H9 (cell line): ENCODE data around the gene F10. TPM values are rescaled to one million over a fixed set of nuclear protein-coding genes. Genes with fewer than 3 reads are reported as not detected.

Source experiments
- DNase-seq: peaks from one replicate; pipeline ENCODE4 v3.0.0-alpha.2; 2017
- H2AFZ ChIP-seq: one replicate; pipeline ENCODE4 v1.6.1; 2013; ENCODE audit warnings: mild to moderate bottlenecking, low read length, control low read depth, moderate library complexity
- H2AK5ac ChIP-seq: 2 replicates; pipeline ENCODE4 v1.6.1; 2013; ENCODE audit warnings: low read length, control low read depth, mixed read lengths; ENCODE audit not compliant: insufficient read length
- H2BK120ac ChIP-seq: one replicate; pipeline ENCODE4 v1.6.1; 2013; ENCODE audit warnings: low read depth, mild to moderate bottlenecking, low read length, control low read depth, inconsistent platforms; ENCODE audit not compliant: poor library complexity, severe bottlenecking
- H2BK12ac ChIP-seq: 2 replicates; pipeline ENCODE4 v1.6.1; 2013; ENCODE audit warnings: low read length, control low read depth, mixed read lengths, low read depth; ENCODE audit not compliant: insufficient read length
- H2BK15ac ChIP-seq: 2 replicates; pipeline ENCODE4 v1.6.1; 2013; ENCODE audit warnings: low read depth, low read length, control low read depth
- H2BK20ac ChIP-seq: one replicate; pipeline ENCODE4 v1.6.1; 2013; ENCODE audit warnings: low read depth, mild to moderate bottlenecking, low read length, control low read depth, inconsistent platforms; ENCODE audit not compliant: poor library complexity, severe bottlenecking
- H2BK5ac ChIP-seq: 2 replicates; pipeline ENCODE4 v1.6.1; 2013; ENCODE audit warnings: low read length, control low read depth, mixed read lengths; ENCODE audit not compliant: insufficient read length
- H3K14ac ChIP-seq: 2 replicates; pipeline ENCODE4 v1.6.1; 2013; ENCODE audit warnings: low read length, control low read depth; ENCODE audit not compliant: insufficient read depth
- H3K18ac ChIP-seq: 2 replicates; pipeline ENCODE4 v1.6.1; 2013; ENCODE audit warnings: low read depth, mild to moderate bottlenecking, mixed read lengths, low read length, control low read depth; ENCODE audit not compliant: insufficient read length
- H3K23ac ChIP-seq: 2 replicates; pipeline ENCODE4 v1.6.1; 2013; ENCODE audit warnings: low read length, control low read depth, mixed read lengths, low read depth; ENCODE audit not compliant: insufficient read length
- H3K23me2 ChIP-seq: 2 replicates; pipeline ENCODE4 v1.6.1; 2013; ENCODE audit warnings: low read depth, mild to moderate bottlenecking, mixed read lengths, low read length, control low read depth; ENCODE audit not compliant: insufficient read length, poor library complexity, severe bottlenecking
- H3K27ac ChIP-seq: 2 replicates; pipeline ENCODE4 v1.5.1; 2013; ENCODE audit warnings: low read length, control low read depth, mixed read lengths, low read depth; ENCODE audit not compliant: insufficient read length
- H3K27me3 ChIP-seq: 2 replicates; pipeline ENCODE4 v1.6.1; 2013; ENCODE audit warnings: low read length, control low read depth, inconsistent platforms; ENCODE audit not compliant: insufficient read depth
- H3K4ac ChIP-seq: 2 replicates; pipeline ENCODE4 v1.6.1; 2013; ENCODE audit warnings: low read depth, mild to moderate bottlenecking, control low read depth, inconsistent platforms, low read length, moderate library complexity
- H3K4me1 ChIP-seq: 2 replicates; pipeline ENCODE4 v1.6.1; 2013; ENCODE audit warnings: low read length, control low read depth, inconsistent platforms; ENCODE audit not compliant: insufficient read depth
- H3K4me2 ChIP-seq: 2 replicates; pipeline ENCODE4 v1.6.1; 2013; ENCODE audit warnings: low read length, control low read depth, mixed read lengths; ENCODE audit not compliant: insufficient read length, insufficient read depth
- H3K56ac ChIP-seq: 2 replicates; pipeline ENCODE4 v1.6.1; 2013; ENCODE audit warnings: low read depth, mild to moderate bottlenecking, mixed read lengths, low read length, control low read depth; ENCODE audit not compliant: insufficient read length
- H3K79me1 ChIP-seq: 2 replicates; pipeline ENCODE4 v1.6.1; 2013; ENCODE audit warnings: low read depth, mild to moderate bottlenecking, moderate library complexity, low read length, control low read depth, inconsistent platforms; ENCODE audit not compliant: insufficient read depth, poor library complexity, severe bottlenecking
- H3K79me2 ChIP-seq: 2 replicates; pipeline ENCODE4 v1.6.1; 2013; ENCODE audit warnings: low read length, control low read depth, inconsistent platforms; ENCODE audit not compliant: insufficient read depth
- H3K9ac ChIP-seq: 2 replicates; pipeline ENCODE4 v1.6.1; 2013; ENCODE audit warnings: low read length, control low read depth, mixed read lengths; ENCODE audit not compliant: insufficient read length; ENCODE audit errors: extremely low read depth
- H3K9me3 ChIP-seq: one replicate; pipeline ENCODE4 v1.6.1; 2013; ENCODE audit warnings: low read depth, low read length, inconsistent platforms; ENCODE audit not compliant: control insufficient read depth
- H3T11ph ChIP-seq: one replicate; pipeline ENCODE4 v1.6.1; 2013; ENCODE audit warnings: mild to moderate bottlenecking, low read length, control low read depth, inconsistent platforms
- H4K20me1 ChIP-seq: one replicate; pipeline ENCODE4 v1.6.1; 2013; ENCODE audit not compliant: control insufficient read depth, insufficient read length, insufficient read depth
- H4K5ac ChIP-seq: 2 replicates; pipeline ENCODE4 v1.6.1; 2013; ENCODE audit warnings: low read depth, mild to moderate bottlenecking, mixed read lengths, low read length, control low read depth; ENCODE audit not compliant: insufficient read length
- H4K8ac ChIP-seq: replicated peaks from 2 replicates; pipeline ENCODE4 v1.6.1; 2013; ENCODE audit warnings: low read length, control low read depth, mixed read lengths, low read depth; ENCODE audit not compliant: insufficient read length
- H4K91ac ChIP-seq: 2 replicates; pipeline ENCODE4 v1.6.1; 2013; ENCODE audit warnings: low read depth, mild to moderate bottlenecking, moderate library complexity, mixed read lengths, low read length, control low read depth; ENCODE audit not compliant: insufficient read length
- H3K27ac Mint-ChIP-seq, 3 experiments: 2 replicates in 2 of 3; 3 replicates in 1 of 3; pipeline ENCODE4 v1.8.0; 2020 to 2021; ENCODE audit warnings: mixed read lengths in 3 of 3, mild to moderate bottlenecking in 1 of 3, moderate library complexity in 1 of 3
- H3K27me3 Mint-ChIP-seq: 2 replicates; pipeline ENCODE4 v1.8.0; 2021; ENCODE audit warnings: low read depth, mild to moderate bottlenecking, moderate library complexity, mixed read lengths
- H3K36me3 Mint-ChIP-seq, 3 experiments: 2 replicates in 2 of 3; 3 replicates in 1 of 3; pipeline ENCODE4 v1.8.0; 2020 to 2021; ENCODE audit warnings: low read depth in 3 of 3, mixed read lengths in 3 of 3; ENCODE audit not compliant: insufficient read depth in 1 of 3
- H3K4me1 Mint-ChIP-seq, 2 experiments: 2 replicates each; pipeline ENCODE4 v1.8.0; 2020; ENCODE audit warnings: mixed read lengths in 2 of 2
- H3K4me3 Mint-ChIP-seq, 2 experiments: 2 replicates in 1 of 2; 3 replicates in 1 of 2; pipeline ENCODE4 v1.8.0; 2020 to 2021; ENCODE audit warnings: mild to moderate bottlenecking in 2 of 2, mixed read lengths in 2 of 2, moderate library complexity in 1 of 2
- H3K9me3 Mint-ChIP-seq, 2 experiments: 2 replicates in 1 of 2; 3 replicates in 1 of 2; pipeline ENCODE4 v1.8.0; 2020; ENCODE audit warnings: mild to moderate bottlenecking in 2 of 2, mixed read lengths in 2 of 2, moderate library complexity in 1 of 2
- CTCF ChIP-seq: fragments of 200-600 bp; sonication (generic); conservative IDR thresholded peaks from 3 replicates; pipeline ENCODE4 v1.8.0; 2021; ENCODE audit warnings: antibody characterized with exemption, mild to moderate bottlenecking
- WGBS: extraction: QIAGEN DNeasy Blood & Tissue Kit; methylation state at CpG from one replicate; pipeline ENCODE4 v1.1.7; 2013; ENCODE audit warnings: missing lambda C conversion rate, low lambda C conversion rate, mixed read lengths; ENCODE audit not compliant: insufficient read length; ENCODE audit errors: extremely low coverage; 5-methylcytosine and 5-hydroxymethylcytosine counted together
- total RNA-seq: library from RNA; stranded (reverse); gene quantifications from 2 replicates; pipeline ENCODE4 v1.2.1, GENCODE V29; 2021

F10 gene
- total RNA-seq, 1 experiment from 2014 or later = 1.7 TPM

GRCh38 chr13:113089693-113090414, 32.7 kb upstream of the F10 start:
- no peaks in the 10 kb centered on the region for H3K27me3 ChIP-seq
- Mint-ChIP-seq H3K27ac (peak overlapping the region in 2 of 3 experiments; percentile 70 to 87; a peak in 3 of 7 replicates), H3K27me3 (peaks cover 1% of the 10 kb centered on the region; the same call in 1 of the 2 replicates), H3K4me1 (peaks cover 14 to 20% of the 10 kb centered on the region in 2 experiments), H3K36me3 (peaks cover 0 to 9% (median 6%) of the 10 kb centered on the region in 3 experiments; a peak in 4 of 7 replicates), H3K9me3 (no peaks in the 10 kb centered on the region), H3K4me3 (no peak overlapping the region)
- TF ChIP-seq CTCF = no peak
- H3K79me2 ChIP-seq = no peaks in the 10 kb centered on the region
- no peak overlapping the region for H3K23ac ChIP-seq
- H3K79me1 ChIP-seq = no peaks in the 10 kb centered on the region
- H3K4me1 ChIP-seq = no peaks in the 10 kb centered on the region; the same call in 1 of the 2 replicates
- no peak overlapping the region for H2AK5ac ChIP-seq
- no peak overlapping the region for H2BK5ac ChIP-seq
- no peaks in the 10 kb centered on the region for H3K9me3 ChIP-seq
- no peak overlapping the region for H2BK20ac ChIP-seq
- peak; percentile 61 for DNase-seq
- no peaks in the 10 kb centered on the region for H3K23me2 ChIP-seq
- no peak overlapping the region for H3K9ac ChIP-seq
- no peak overlapping the region for H3K14ac ChIP-seq
- no peak overlapping the region for H4K91ac ChIP-seq
- H3K18ac ChIP-seq = no peak overlapping the region
- H2BK120ac ChIP-seq = no peak overlapping the region
- no peak overlapping the region for H3K56ac ChIP-seq
- no peak overlapping the region for H4K5ac ChIP-seq
- no peak overlapping the region for H2BK15ac ChIP-seq
- WGBS = no CpG with 5 or more reads among the region's 36 CpGs
- H4K8ac ChIP-seq = no peak overlapping the region
- H4K20me1 ChIP-seq = peaks cover 2% of the 10 kb centered on the region
- no peak overlapping the region for H3T11ph ChIP-seq
- no peak overlapping the region for H2AFZ ChIP-seq
- H2BK12ac ChIP-seq = no peak overlapping the region
- no peak overlapping the region for H3K27ac ChIP-seq
- H3K4me2 ChIP-seq = no peak overlapping the region
- no peak overlapping the region for H3K4ac ChIP-seq
